ENCODE results near the gene CMIP. TPM values are rescaled to one million over a fixed set of nuclear protein-coding genes. Genes with fewer than 3 reads are reported as not detected.

Gene CMIP
- total RNA-seq, 1 donor from 2014 or later, result 6.6 TPM

DNA sequence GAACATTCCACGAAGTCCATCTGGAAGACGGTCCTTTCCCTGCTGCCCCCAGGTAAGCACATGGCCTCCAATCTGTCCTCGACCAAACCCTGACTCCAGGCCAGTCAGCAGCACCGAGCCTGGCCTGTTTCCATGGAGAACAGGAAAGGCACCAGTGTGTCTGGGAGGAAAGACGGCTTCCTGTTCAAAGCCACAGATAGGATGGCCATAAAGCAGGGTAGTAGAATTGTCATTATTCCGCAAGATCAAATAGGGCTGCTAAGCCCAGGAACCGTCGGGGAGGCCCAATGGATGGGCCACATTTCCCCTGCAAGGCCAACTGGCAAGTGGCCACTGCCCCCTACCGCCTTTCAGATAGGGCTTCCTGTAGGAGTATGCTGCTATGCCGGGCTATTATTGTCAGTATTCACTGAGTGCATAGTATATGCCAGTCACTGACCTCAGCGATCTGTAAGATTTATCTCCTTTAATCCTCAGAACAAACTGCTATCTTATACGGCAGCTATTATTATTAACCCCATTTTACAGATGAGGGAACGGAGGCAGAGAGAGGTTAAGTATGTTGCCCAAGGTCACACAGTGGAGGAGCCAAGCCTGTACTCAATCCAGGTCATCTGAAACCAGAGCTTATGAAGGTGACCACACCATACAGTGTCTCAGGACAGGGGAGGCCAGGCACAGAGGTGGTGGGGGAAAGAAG lies 311.5 kb downstream of the CMIP start:
- no peak overlapping the region for H3K4me3 Mint-ChIP-seq
- H3K36me3 Mint-ChIP-seq, result no peaks in the 10 kb centered on the region
- H3K9me3 Mint-ChIP-seq, result peaks cover 5% of the 10 kb centered on the region
- Histone ChIP-seq H3F3A (ENCODE audit: low read depth) (no peaks in the 10 kb centered on the region), H3K4me1 (no peaks in the 10 kb centered on the region), H3K79me2 (ENCODE audit: low read depth) (no peaks in the 10 kb centered on the region), H2AFZ (replicated peaks) (no peak overlapping the region), H4K20me1 (ENCODE audit: low read depth) (no peaks in the 10 kb centered on the region), H3K27me3 (no peaks in the 10 kb centered on the region), H3K36me3 (no peaks in the 10 kb centered on the region), H3K9ac (no peak overlapping the region), H3K9me3 (ENCODE audit: low read depth) (no peaks in the 10 kb centered on the region), H3K27ac (no peak overlapping the region), H3K4me2 (no peak overlapping the region), H3K4me3 (no peak overlapping the region)
- H3K27me3 Mint-ChIP-seq (ENCODE audit: insufficient read depth, low read depth), result peaks cover 9% of the 10 kb centered on the region
- no peak for DNase-seq (ENCODE audit: low spot score)
- H3K4me1 Mint-ChIP-seq, result peaks cover 5% of the 10 kb centered on the region
- no peak overlapping the region for H3K27ac Mint-ChIP-seq
- TF ChIP-seq, protein P1, sequence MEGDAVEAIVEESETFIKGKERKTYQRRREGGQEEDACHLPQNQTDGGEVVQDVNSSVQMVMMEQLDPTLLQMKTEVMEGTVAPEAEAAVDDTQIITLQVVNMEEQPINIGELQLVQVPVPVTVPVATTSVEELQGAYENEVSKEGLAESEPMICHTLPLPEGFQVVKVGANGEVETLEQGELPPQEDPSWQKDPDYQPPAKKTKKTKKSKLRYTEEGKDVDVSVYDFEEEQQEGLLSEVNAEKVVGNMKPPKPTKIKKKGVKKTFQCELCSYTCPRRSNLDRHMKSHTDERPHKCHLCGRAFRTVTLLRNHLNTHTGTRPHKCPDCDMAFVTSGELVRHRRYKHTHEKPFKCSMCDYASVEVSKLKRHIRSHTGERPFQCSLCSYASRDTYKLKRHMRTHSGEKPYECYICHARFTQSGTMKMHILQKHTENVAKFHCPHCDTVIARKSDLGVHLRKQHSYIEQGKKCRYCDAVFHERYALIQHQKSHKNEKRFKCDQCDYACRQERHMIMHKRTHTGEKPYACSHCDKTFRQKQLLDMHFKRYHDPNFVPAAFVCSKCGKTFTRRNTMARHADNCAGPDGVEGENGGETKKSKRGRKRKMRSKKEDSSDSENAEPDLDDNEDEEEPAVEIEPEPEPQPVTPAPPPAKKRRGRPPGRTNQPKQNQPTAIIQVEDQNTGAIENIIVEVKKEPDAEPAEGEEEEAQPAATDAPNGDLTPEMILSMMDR (IDR thresholded peaks at IDR 0.05), result no peak

DNA sequence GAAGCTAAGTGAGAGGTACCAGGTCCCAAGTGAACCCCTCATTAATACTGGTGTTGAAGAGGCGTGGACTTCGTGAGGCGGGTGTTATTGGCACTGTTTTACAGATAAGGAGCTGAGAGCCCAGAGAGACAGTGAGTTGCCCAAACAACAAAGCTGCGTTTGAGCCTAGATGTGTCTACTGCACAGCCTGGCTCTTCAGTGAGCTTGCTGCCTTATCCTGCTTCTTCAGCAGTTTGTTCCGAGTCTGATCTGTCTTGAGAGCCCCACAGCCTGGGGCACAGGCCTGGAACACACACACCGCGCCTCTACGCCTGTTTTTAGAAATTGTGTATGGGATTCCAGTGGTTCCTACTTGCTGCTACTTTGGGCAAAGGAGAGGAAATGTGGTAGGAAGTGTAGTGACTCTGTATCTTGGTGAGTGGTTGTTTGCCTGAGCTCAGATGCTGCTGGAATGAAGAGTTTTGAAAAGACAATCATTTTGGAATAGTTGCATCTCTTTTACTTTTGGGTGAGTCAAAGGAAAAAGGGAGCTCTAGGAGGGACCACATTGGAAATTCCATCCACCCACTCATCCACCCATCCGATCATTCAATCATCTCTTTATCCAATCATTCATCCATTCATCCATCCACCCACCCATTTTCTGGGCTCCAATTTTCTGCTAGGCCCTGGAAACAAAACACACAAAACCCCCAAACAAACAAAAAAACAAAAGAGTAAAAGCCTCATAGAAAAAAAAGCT lies 312.2 kb downstream of the CMIP start:
- Histone ChIP-seq H3K4me2 (no peak overlapping the region), H3K4me1 (no peaks in the 10 kb centered on the region), H3K9ac (no peak overlapping the region), H3K36me3 (no peaks in the 10 kb centered on the region), H3K4me3 (no peak overlapping the region), H4K20me1 (ENCODE audit: low read depth) (no peaks in the 10 kb centered on the region), H3F3A (ENCODE audit: low read depth) (no peaks in the 10 kb centered on the region), H3K27me3 (no peaks in the 10 kb centered on the region), H2AFZ (replicated peaks) (peak overlapping the region; percentile 42), H3K79me2 (ENCODE audit: low read depth) (no peaks in the 10 kb centered on the region), H3K27ac (no peak overlapping the region), H3K9me3 (ENCODE audit: low read depth) (no peaks in the 10 kb centered on the region)
- peaks cover 5% of the 10 kb centered on the region for H3K9me3 Mint-ChIP-seq
- H3K27me3 Mint-ChIP-seq (ENCODE audit: insufficient read depth, low read depth), result peaks cover 6% of the 10 kb centered on the region
- no peaks in the 10 kb centered on the region for H3K36me3 Mint-ChIP-seq
- no peak overlapping the region for H3K4me3 Mint-ChIP-seq
- peaks cover 5% of the 10 kb centered on the region for H3K4me1 Mint-ChIP-seq
- peak overlapping the region; percentile 1 for H3K27ac Mint-ChIP-seq
- TF ChIP-seq, protein P1 (IDR thresholded peaks at IDR 0.05), result no peak
- no peak for TF ChIP-seq EZH2phosphoT487 (IDR thresholded peaks at IDR 0.05)
- no peak for DNase-seq (ENCODE audit: low spot score)

DNA sequence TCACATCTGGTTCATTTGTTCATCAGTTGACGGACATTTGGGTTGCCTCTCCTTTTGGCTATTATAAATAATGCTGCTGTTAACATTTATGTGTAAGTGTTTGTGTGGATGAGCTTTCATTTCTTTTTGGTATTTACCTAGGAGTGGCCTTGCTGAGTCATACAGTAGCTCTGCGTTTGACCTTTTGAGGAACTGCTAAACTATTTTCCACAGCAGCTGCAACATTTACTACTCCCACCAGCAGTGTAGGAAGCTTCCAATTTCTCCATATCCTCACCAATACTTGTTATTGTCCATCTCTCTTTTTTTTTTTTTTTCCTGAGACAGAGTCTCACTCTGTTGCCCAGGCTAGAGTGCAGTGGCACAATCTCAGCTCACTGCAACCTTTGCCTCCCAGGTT lies 313.8 kb downstream of the CMIP start:
- TF ChIP-seq EZH2 (IDR thresholded peaks at IDR 0.05) (no peak), EZH2phosphoT487 (IDR thresholded peaks at IDR 0.05) (no peak)
- TF ChIP-seq, protein P1 (IDR thresholded peaks at IDR 0.05), result no peak
- no peaks in the 10 kb centered on the region for H4K20me1 ChIP-seq (ENCODE audit: low read depth)
- no peaks in the 10 kb centered on the region for H3K27me3 ChIP-seq
- H3K4me2 ChIP-seq, result no peak overlapping the region
- no peaks in the 10 kb centered on the region for H3F3A ChIP-seq (ENCODE audit: low read depth)
- Mint-ChIP-seq H3K4me3 (no peak overlapping the region), H3K36me3 (no peaks in the 10 kb centered on the region), H3K4me1 (peaks cover 3% of the 10 kb centered on the region), H3K27ac (no peak overlapping the region), H3K27me3 (ENCODE audit: insufficient read depth, low read depth) (peaks cover 6% of the 10 kb centered on the region), H3K9me3 (peaks cover 5% of the 10 kb centered on the region)
- no peaks in the 10 kb centered on the region for H3K9me3 ChIP-seq (ENCODE audit: low read depth)
- DNase-seq (ENCODE audit: low spot score), result no peak
- no peak overlapping the region for H3K27ac ChIP-seq
- no peak overlapping the region for H3K4me3 ChIP-seq
- no peaks in the 10 kb centered on the region for H3K36me3 ChIP-seq
- no peak overlapping the region for H3K9ac ChIP-seq
- H2AFZ ChIP-seq (replicated peaks), result no peak overlapping the region
- no peaks in the 10 kb centered on the region for H3K79me2 ChIP-seq (ENCODE audit: low read depth)
- H3K4me1 ChIP-seq, result no peaks in the 10 kb centered on the region

Small RNA genes lying within 50 kb of the gene (microRNA-seq; reads per million reads assigned to microRNA genes)
- gene MIR6504, result not detected
- not detected for gene MIR7854

Small RNA genes lying within 50 kb of the gene (small RNA-seq; reads per million reads assigned to genes)
- gene MIR6504 (not detected), gene MIR7854 (not detected)

Other genes starting within 250 kb of the CMIP start
- gene BCO1, start 206.1 kb upstream of the CMIP start, total RNA-seq (ENCODE audit: low replicate concordance), result 3.5 and 4.2 TPM in 2 replicates
- 22.0 and 25.5 TPM in 2 replicates for gene GAN, start 129.8 kb upstream of the CMIP start, total RNA-seq (ENCODE audit: low replicate concordance)

Data from neural progenitor cell (in vitro differentiated cells).